Left lobe of liver (tissue), 2 donors: ENCODE measurements around the gene RERE. TPM values are rescaled to one million over a fixed set of nuclear protein-coding genes. Genes with fewer than 3 reads are reported as not detected.

Experiments used
- ATAC-seq: fragments of 200-7000 bp; cut with Tn5 transposase; one replicate; pipeline ENCODE4 v1.9.1; 2020; ENCODE audit warnings: mild to moderate bottlenecking, moderate library complexity
- DNase-seq: peaks from one replicate; pipeline ENCODE4 v3.0.0-alpha.2; 2020; ENCODE audit warnings: low spot score
- total RNA-seq: library from RNA; stranded (reverse); gene quantifications from one replicate; pipeline ENCODE4 v1.2.1, GENCODE V29; 2021
- donor health status: DM: no; HTN: no; CAD: no; lungs with moderate emphysema.
- donor health status: DM: no; HTN: yes; CAD: no.

Gene RERE
- total RNA-seq, 1 donor from 2014 or later = 30.9 TPM

GRCh38 chr1:8560035-8560434, 257.4 kb downstream of the RERE start:
- ATAC-seq = no peak
- no peak for DNase-seq

- DNase-seq (no peak), ATAC-seq (no peak)
These were observed 261.9 kb downstream of the RERE start for GRCh38 chr1:8555582-8555981.

- ATAC-seq (no peak), DNase-seq (no peak)
These were observed 262.4 kb downstream of the RERE start for GRCh38 chr1:8554956-8555534.

GRCh38 chr1:8552820-8553397, 264.5 kb downstream of the RERE start:
- DNase-seq = no peak
- ATAC-seq = no peak

GRCh38 chr1:8551613-8552489, 265.6 kb downstream of the RERE start:
- ATAC-seq (peak; percentile 78), DNase-seq (no peak)

- ATAC-seq (no peak), DNase-seq (no peak)
These were observed 266.4 kb downstream of the RERE start for GRCh38 chr1:8551057-8551456.

- DNase-seq (no peak), ATAC-seq (no peak)
These were observed 269.6 kb downstream of the RERE start for GRCh38 chr1:8547791-8548190.

GRCh38 chr1:8545078-8545477, 272.4 kb downstream of the RERE start:
- no peak for ATAC-seq

GRCh38 chr1:8544644-8545043, 272.8 kb downstream of the RERE start:
- DNase-seq = no peak

More at GRCh38 chr1:8545078-8545477, 272.4 kb downstream of the RERE start:
- no peak for DNase-seq

GRCh38 chr1:8543965-8544364, 273.5 kb downstream of the RERE start:
- DNase-seq = no peak
- ATAC-seq = no peak

More at GRCh38 chr1:8544644-8545043, 272.8 kb downstream of the RERE start:
- no peak for ATAC-seq

GRCh38 chr1:8541961-8542521, 275.4 kb downstream of the RERE start:
- peak; percentile 44 for ATAC-seq
- no peak for DNase-seq

GRCh38 chr1:8540971-8541370, 276.5 kb downstream of the RERE start:
- DNase-seq (no peak), ATAC-seq (no peak)

GRCh38 chr1:8540261-8540941, 277.0 kb downstream of the RERE start:
- DNase-seq = no peak
- ATAC-seq = no peak

GRCh38 chr1:8539683-8540082, 277.8 kb downstream of the RERE start:
- DNase-seq = no peak
- no peak for ATAC-seq

GRCh38 chr1:8538502-8538901, 278.9 kb downstream of the RERE start:
- DNase-seq = no peak
- ATAC-seq = no peak

- DNase-seq (no peak), ATAC-seq (no peak)
These were observed 279.4 kb downstream of the RERE start for GRCh38 chr1:8537991-8538390.

GRCh38 chr1:8536515-8536914, 280.9 kb downstream of the RERE start:
- DNase-seq (no peak), ATAC-seq (peak; percentile 19)

GRCh38 chr1:8533907-8534306, 283.5 kb downstream of the RERE start:
- no peak for ATAC-seq
- no peak for DNase-seq

- no peak for ATAC-seq
- no peak for DNase-seq
These were observed 284.3 kb downstream of the RERE start for GRCh38 chr1:8533124-8533523.

- DNase-seq = no peak
- ATAC-seq = no peak
These were observed 287.5 kb downstream of the RERE start for GRCh38 chr1:8529901-8530300.

GRCh38 chr1:8527941-8528340, 289.5 kb downstream of the RERE start:
- DNase-seq = no peak
- no peak for ATAC-seq
